ENCODE data around the gene TTC29. TPM values are rescaled to one million over a fixed set of nuclear protein-coding genes. Genes with fewer than 3 reads are reported as not detected.
A peak's percentile ranks its signal among the peaks of the same experiment; 100 is the strongest.

Gene TTC29
- total RNA-seq, 1 donor from 2014 or later, result 0.09 TPM

DNA sequence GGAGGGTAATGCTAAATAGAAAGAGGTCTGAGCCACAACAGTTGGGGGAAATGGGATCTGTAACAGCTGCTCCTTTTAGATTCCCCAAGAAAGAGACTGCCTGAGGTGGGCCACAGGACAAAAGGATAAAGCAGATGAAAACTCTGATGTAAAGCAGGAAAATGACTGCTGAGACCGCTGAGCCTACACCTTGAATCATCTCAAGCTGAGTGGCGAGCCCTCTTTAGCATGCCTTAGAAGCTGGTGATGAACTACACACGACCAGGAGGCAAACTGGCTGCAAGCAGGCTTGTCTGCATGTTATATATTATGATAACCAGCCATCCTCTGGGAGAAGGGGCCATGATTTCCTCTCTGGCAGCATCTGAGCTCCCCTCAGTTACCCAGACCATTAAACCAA, 88.4 kb downstream of the TTC29 start:
- Histone ChIP-seq H3F3A (ENCODE audit: low read depth) (no peaks in the 10 kb centered on the region), H3K36me3 (no peaks in the 10 kb centered on the region), H3K27ac (no peak overlapping the region), H2AFZ (replicated peaks) (no peak overlapping the region), H3K4me2 (no peak overlapping the region), H3K9ac (no peak overlapping the region), H4K20me1 (ENCODE audit: low read depth) (no peaks in the 10 kb centered on the region), H3K79me2 (ENCODE audit: low read depth) (no peaks in the 10 kb centered on the region), H3K4me1 (no peaks in the 10 kb centered on the region), H3K4me3 (no peak overlapping the region), H3K9me3 (ENCODE audit: low read depth) (no peaks in the 10 kb centered on the region), H3K27me3 (no peaks in the 10 kb centered on the region)
- Mint-ChIP-seq H3K4me3 (no peak overlapping the region), H3K27ac (no peak overlapping the region), H3K36me3 (no peaks in the 10 kb centered on the region), H3K27me3 (ENCODE audit: insufficient read depth, low read depth) (peaks cover 3% of the 10 kb centered on the region), H3K9me3 (no peaks in the 10 kb centered on the region), H3K4me1 (peaks cover 6% of the 10 kb centered on the region)
- no peak for DNase-seq (ENCODE audit: low spot score)
- TF ChIP-seq, protein P1, sequence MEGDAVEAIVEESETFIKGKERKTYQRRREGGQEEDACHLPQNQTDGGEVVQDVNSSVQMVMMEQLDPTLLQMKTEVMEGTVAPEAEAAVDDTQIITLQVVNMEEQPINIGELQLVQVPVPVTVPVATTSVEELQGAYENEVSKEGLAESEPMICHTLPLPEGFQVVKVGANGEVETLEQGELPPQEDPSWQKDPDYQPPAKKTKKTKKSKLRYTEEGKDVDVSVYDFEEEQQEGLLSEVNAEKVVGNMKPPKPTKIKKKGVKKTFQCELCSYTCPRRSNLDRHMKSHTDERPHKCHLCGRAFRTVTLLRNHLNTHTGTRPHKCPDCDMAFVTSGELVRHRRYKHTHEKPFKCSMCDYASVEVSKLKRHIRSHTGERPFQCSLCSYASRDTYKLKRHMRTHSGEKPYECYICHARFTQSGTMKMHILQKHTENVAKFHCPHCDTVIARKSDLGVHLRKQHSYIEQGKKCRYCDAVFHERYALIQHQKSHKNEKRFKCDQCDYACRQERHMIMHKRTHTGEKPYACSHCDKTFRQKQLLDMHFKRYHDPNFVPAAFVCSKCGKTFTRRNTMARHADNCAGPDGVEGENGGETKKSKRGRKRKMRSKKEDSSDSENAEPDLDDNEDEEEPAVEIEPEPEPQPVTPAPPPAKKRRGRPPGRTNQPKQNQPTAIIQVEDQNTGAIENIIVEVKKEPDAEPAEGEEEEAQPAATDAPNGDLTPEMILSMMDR (IDR thresholded peaks at IDR 0.05), result no peak
- no peak for TF ChIP-seq EZH2phosphoT487 (IDR thresholded peaks at IDR 0.05)
- no peak for TF ChIP-seq EZH2 (IDR thresholded peaks at IDR 0.05)

DNA sequence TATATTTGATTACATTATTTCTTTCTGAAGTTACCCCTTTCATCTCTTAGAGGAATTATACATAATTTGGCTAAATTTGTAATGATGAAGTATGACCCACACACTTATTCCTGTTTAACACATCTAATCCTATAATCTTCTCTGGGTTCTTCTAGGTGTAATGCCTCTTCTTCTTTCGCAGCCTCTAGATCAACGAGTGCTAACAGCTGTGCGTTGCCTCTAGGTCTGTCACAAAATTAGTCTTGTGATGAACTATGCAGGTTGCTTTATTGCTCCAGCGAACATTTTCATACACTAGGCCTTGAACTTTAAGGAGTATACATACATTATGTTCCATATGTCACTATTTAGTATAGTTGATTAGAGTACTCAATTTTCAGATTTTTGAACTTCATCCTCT, 89.9 kb downstream of the TTC29 start:
- no peaks in the 10 kb centered on the region for H3K9me3 Mint-ChIP-seq
- no peaks in the 10 kb centered on the region for H3K36me3 Mint-ChIP-seq
- Histone ChIP-seq H3K4me1 (no peaks in the 10 kb centered on the region), H3F3A (ENCODE audit: low read depth) (no peaks in the 10 kb centered on the region), H3K9ac (no peak overlapping the region), H3K4me2 (no peak overlapping the region), H4K20me1 (ENCODE audit: low read depth) (no peaks in the 10 kb centered on the region), H3K27me3 (no peaks in the 10 kb centered on the region), H3K79me2 (ENCODE audit: low read depth) (no peaks in the 10 kb centered on the region), H3K9me3 (ENCODE audit: low read depth) (no peaks in the 10 kb centered on the region), H3K4me3 (no peak overlapping the region), H3K27ac (no peak overlapping the region), H2AFZ (replicated peaks) (no peak overlapping the region), H3K36me3 (no peaks in the 10 kb centered on the region)
- H3K4me3 Mint-ChIP-seq, result no peak overlapping the region
- no peak for DNase-seq (ENCODE audit: low spot score)
- no peak overlapping the region for H3K27ac Mint-ChIP-seq
- H3K4me1 Mint-ChIP-seq, result peaks cover 6% of the 10 kb centered on the region
- TF ChIP-seq, protein P1 (IDR thresholded peaks at IDR 0.05), result no peak
- TF ChIP-seq EZH2 (IDR thresholded peaks at IDR 0.05) (no peak), EZH2phosphoT487 (IDR thresholded peaks at IDR 0.05) (no peak)
- peaks cover 3% of the 10 kb centered on the region for H3K27me3 Mint-ChIP-seq (ENCODE audit: insufficient read depth, low read depth)

- Histone ChIP-seq H3K79me2 (ENCODE audit: low read depth) (no peaks in the 10 kb centered on the region), H3K4me1 (no peaks in the 10 kb centered on the region), H2AFZ (replicated peaks) (no peak overlapping the region), H3F3A (ENCODE audit: low read depth) (no peaks in the 10 kb centered on the region), H3K9me3 (ENCODE audit: low read depth) (no peaks in the 10 kb centered on the region), H3K27ac (no peak overlapping the region), H4K20me1 (ENCODE audit: low read depth) (no peaks in the 10 kb centered on the region), H3K36me3 (no peaks in the 10 kb centered on the region), H3K4me3 (no peak overlapping the region), H3K4me2 (no peak overlapping the region), H3K27me3 (no peaks in the 10 kb centered on the region), H3K9ac (no peak overlapping the region)
- Mint-ChIP-seq H3K4me1 (peaks cover 4% of the 10 kb centered on the region), H3K27ac (no peak overlapping the region), H3K9me3 (peaks cover 2% of the 10 kb centered on the region), H3K4me3 (no peak overlapping the region), H3K36me3 (no peaks in the 10 kb centered on the region), H3K27me3 (ENCODE audit: insufficient read depth, low read depth) (no peaks in the 10 kb centered on the region)
- peak; percentile 21 for DNase-seq (ENCODE audit: low spot score)
- TF ChIP-seq EZH2 (IDR thresholded peaks at IDR 0.05) (no peak), EZH2phosphoT487 (IDR thresholded peaks at IDR 0.05) (no peak)
- TF ChIP-seq, protein P1 (IDR thresholded peaks at IDR 0.05), result no peak
These were observed 93.3 kb downstream of the TTC29 start for GRCh38 chr4:146852360-146852759.

Data from neural progenitor cell (in vitro differentiated cells).